ENCODE data around the gene KISS1.

The KISS1 gene

GRCh38 chr1:204217648-204218000 lies 21.3 kb upstream of the KISS1 start:
- DNase-seq = no peak

GRCh38 chr1:204216880-204217647 lies 20.8 kb upstream of the KISS1 start:
- DNase-seq = no peak

- no peak for DNase-seq
Observed at GRCh38 chr1:204216236-204216635, 19.9 kb upstream of the KISS1 start.

- DNase-seq = no peak
Observed at GRCh38 chr1:204213668-204214662, 17.7 kb upstream of the KISS1 start, which contains the start of gene GOLT1A. Gene GOLT1A (minus strand): TSS chr1:204213988. CDS start chr1:204213906, 82 bp downstream.

- no peak for DNase-seq
Observed at GRCh38 chr1:204212715-204213114, 16.4 kb upstream of the KISS1 start.

- DNase-seq = no peak
Observed at GRCh38 chr1:204211046-204211445, 14.8 kb upstream of the KISS1 start.

- peak; percentile 25 for DNase-seq
Observed at GRCh38 chr1:204207136-204207616, 10.9 kb upstream of the KISS1 start.

- DNase-seq = no peak
Observed at GRCh38 chr1:204206121-204206520, 9.8 kb upstream of the KISS1 start.

GRCh38 chr1:204205486-204205885 lies 9.2 kb upstream of the KISS1 start:
- no peak for DNase-seq

GRCh38 chr1:204204944-204205343 lies 8.7 kb upstream of the KISS1 start:
- no peak for DNase-seq

GRCh38 chr1:204203206-204203767 lies 7.0 kb upstream of the KISS1 start:
- DNase-seq = no peak

GRCh38 chr1:204202481-204202880 lies 6.2 kb upstream of the KISS1 start:
- DNase-seq = no peak

- DNase-seq = no peak
Observed at GRCh38 chr1:204201348-204202040, 5.2 kb upstream of the KISS1 start.

- no peak for DNase-seq
Observed at GRCh38 chr1:204199579-204199978, 3.3 kb upstream of the KISS1 start.

- no peak for DNase-seq
Observed at GRCh38 chr1:204198348-204199340, 2.4 kb upstream of the KISS1 start.

- no peak for DNase-seq
Observed at GRCh38 chr1:204197068-204197467, 777 bp upstream of the KISS1 start.

GRCh38 chr1:204194771-204195170 lies 1.5 kb downstream of the KISS1 start:
- DNase-seq = no peak

GRCh38 chr1:204194080-204194479 lies 2.2 kb downstream of the KISS1 start:
- no peak for DNase-seq

- no peak for DNase-seq
Observed at GRCh38 chr1:204192589-204193352, 3.5 kb downstream of the KISS1 start.

GRCh38 chr1:204192046-204192445 lies 4.2 kb downstream of the KISS1 start:
- no peak for DNase-seq

- DNase-seq = no peak
Observed at GRCh38 chr1:204191456-204191855, 4.8 kb downstream of the KISS1 start.

All from NCI-H1048 (cell line).